Measurements from ENCODE around the gene UEVLD.

The UEVLD gene

DNA sequence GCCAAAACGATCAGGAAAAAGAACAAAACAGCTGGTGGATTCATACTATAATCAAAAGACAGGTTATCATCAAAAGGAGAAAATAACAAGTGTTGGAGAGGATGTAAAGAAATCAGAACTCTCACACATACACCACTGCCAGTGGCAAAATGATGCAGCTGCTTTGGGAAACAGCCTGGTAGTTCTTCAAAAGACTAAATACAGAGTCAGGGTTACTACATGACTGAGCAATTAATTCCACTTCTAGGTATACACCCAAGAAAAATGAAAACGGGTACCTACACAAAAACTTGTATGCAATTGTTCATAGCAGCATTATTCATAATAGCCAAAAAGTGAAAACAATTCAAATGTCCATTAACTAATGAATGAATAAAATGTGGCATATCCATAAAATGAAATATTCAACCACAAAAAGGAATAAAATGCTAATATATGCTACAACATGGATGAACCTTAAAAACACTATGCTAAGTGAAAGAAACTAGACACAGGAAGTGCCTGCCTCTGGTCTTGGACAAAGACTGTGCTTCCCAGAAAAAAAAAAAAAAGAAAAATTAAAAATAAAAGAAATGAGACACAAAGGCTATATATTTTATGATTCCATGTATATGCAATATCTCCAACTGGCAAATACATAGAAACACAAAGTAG lies 8.3 kb downstream of the UEVLD start:
- no peak for DNase-seq

DNA sequence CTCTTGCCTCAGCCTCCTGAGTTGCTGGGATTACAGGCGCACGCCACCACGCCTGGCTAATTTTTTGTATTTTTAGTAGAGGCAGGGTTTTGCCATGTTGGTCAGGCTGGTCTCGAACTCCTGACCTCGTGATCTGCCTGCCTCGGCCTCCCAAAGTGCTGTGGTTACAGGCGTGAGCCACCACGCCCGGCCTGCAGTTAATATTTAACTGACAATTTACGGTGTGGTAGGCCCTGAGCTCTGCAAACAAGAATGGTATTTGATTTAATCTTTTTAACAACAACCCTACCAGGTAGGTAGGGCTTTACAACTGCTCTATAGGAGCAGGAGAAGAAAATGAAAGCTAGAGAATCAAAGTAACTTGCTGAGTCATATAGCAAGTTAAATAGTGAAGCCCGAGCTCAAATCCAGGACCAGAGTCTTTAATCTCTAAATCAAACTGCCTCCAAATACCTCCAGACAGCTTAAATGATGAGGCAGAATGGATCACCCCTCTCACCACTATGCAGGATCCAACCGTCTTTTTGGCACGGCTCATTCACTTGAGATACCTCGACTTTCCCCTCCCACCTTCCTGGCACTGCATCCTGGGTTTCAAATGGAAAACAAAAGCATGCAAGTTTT lies 9.4 kb downstream of the UEVLD start:
- no peak for DNase-seq

DNA sequence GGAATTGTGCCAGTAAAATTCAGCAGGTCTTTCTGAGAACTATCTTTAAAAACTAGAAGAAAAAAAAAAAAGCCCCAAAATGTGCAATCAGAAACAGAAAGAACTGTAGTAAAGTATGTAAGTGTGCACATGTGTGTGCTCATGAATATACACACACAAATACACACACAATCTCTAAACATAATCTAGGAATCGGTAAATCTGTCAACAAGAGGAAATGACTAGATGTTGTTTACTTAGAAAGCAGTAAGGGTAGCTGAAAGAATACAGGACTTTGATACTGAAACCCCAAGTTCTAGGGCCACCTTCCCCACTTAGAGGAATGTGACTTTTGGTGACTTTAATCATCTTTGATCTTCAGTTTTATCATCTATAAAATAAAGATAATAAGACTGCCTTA lies 13.2 kb downstream of the UEVLD start:
- no peak for DNase-seq

DNA sequence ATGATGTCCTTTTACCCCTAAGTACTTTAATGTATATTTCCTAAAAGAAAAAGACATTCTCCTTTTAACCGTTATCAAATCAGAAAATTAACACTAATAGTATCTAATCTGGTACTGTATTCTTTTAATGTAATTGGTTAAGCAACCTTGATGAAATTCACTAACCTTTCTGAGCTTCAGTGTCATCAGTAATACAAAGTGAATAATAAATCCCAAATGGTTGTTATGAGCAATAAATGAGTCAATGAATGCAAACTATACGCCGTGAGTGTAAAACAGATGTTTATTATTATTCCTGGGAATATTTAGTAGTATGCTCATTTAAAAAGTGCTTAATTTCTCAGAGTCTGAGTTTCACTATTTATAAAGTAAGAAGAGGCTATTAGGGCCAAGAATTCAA lies 21.5 kb downstream of the UEVLD start:
- DNase-seq = no peak

DNA sequence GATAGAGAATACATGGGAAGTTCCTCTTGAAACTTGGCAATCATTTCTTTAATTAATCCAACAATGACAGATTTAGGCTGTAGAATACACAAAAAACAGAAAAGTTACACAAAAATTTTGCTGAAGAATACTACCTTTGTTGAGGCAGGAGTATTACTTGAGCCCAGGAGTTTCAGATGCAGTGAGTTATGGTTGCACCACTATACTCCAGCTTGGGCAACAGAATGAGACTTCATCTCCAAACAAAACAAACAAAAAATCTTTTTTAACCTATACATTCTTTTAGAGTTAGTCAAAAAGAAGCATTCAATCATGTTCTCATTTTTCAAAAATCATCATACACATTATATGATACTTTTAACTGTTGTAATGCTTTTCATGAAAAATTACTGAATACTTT lies 22.1 kb downstream of the UEVLD start:
- no peak for DNase-seq

DNA sequence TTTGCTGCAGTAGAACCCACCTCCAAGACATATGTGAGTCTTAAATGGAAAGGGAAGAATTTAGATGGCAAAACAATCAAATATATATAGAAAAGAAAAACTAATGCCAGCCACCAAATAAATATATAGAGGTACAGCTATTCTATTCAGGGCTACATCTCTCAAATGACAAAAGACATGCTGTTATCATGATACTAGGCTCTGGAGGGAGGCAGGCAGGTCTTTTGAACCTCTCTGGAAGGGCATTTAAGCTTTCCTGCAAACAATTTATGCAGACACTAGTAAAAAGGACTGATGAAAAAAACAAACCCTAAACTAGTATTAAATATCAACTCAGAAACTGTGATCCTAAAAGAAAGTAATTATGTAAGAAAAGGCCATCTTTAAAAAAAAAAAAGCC lies 24.4 kb downstream of the UEVLD start:
- DNase-seq = no peak

DNA sequence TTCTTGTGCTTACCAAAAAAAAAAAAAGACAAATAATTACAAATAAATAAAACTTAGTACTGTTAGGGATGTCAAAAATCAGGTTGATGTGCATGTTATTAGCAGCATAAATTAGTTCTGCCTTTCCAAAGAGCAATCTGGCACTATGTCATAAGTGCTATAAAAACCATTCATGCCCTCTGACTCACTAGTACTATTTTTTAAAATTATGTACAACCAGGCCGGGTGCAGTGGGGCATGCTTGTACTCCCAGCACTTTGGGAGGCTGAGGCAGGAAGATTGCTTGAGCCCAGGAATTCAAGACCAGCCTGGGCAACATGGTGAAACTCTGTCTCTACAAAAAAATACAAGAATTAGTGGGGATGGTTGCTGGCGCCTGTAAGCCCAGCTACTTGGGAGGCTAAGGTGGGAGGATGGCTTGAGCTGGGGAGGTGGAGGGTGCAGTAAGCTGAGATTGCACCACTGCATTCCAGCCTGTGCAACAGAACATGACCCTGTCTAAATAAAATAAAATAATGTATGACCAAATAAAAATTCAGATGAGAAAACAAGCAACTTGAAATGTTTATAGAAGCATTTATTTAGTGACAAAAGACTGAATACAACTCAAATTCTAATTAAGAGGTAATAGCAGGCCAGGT lies 25.3 kb downstream of the UEVLD start:
- DNase-seq = no peak

DNA sequence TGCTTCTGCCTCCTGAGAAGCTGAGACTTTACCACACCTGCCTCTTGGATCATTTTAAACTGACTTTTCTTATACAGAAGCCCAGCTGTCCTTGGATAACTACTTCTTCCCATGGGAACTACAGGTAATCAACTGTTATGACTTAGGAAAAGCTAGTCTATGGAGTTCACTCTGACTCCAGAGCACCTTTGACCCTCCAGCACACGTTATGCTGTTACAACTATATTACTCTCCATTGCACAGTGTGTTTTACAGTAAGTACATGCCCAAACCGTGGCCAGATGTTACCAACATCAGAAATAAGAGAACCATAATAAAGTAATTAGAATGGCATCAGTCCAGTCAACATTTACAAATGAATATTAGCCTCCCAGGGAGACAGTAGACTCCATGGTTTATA lies 40.5 kb downstream of the UEVLD start:
- no peak for DNase-seq

DNA sequence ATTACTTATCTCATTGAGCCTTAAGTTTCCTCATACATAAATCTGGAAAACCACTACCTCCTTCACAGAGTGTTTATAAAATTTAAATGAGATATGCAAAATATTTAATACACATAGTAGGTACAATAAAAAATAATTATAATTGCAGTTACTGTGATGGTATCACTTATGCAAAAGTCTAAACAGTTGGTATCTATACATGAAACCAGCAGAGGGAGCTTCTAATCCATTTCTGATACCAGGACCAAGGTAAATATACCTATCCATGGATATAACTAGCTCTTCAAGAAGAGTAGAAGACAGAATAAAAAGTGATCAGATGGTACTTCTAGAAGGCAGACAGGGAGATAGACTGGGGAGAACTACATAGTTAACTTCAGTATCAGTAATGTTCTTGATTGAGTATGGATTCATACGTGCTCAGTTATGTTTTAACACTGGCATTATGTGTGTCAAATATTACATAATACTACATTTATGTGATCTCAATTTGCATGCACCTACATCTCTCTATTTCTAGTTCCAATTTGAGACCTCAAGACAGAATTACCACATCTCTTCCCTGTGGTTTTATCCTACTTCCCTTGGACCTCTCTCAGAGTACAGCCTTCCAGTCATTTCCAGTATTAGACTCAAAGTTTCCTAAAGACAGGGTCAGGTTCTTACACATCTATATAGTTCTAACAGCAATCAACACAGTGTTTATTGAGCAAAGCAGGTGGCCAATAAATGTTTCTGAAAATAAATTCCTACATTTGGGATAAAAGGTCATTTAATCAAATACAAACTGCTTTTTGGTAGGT lies 48.1 kb downstream of the UEVLD start:
- peak in 1 of 2 donors; percentile 11 for DNase-seq

DNA sequence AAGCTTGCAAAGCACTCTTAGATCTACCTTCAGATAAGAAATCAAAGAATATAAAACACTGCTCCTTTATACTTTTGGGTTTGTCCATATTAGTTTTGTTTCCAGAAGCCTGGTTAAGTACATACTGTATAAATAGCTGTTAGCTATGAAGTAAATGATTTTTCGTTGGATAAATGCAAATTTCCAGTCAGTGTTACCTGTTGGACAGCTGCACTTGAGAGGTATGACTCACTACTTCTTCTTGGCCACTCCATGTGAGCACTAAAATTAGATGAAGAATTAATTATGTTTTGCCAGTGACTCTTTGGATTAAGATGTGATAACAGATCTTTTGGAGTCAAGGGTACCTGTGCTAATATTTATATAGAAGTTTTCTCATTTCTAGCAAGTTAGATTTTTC lies 52.3 kb downstream of the UEVLD start:
- DNase-seq = no peak

DNA sequence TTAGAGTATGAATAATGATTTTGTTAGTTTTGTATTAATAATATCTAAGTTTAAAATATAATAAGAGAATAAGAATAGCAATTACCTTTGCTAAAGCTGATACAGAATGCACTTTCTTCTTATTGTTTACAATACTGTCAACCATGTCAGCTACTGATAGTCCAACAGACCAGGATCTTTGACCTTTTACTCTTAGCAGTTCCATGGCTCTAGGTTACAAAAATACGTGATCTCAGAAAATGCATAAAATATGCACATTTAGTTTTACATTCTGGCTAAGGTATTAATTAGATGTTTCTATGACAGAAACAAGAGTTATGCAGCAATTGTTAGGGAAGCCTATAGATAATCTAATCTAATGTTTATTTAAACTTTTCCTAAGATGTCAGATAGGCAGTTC lies 54.3 kb downstream of the UEVLD start:
- DNase-seq = no peak

DNA sequence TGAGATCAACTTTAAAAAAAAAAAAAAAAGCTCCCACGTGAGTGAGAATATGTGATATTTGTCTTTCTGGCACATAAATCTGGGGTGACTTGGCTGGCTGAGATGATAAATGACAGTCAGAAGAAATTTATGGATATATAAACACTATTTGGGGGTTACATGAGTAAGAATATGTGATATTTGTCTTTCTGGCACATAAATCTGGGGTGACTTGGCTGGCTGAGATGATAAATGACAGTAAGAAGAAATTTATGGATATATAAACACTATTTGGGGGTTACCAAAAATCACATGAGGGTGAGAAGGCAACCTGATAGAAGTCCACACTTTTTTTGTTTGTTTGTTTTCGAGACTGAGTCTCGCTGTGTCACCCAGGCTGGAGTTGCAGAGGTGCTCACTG lies 55.2 kb downstream of the UEVLD start:
- no peak for DNase-seq

DNA sequence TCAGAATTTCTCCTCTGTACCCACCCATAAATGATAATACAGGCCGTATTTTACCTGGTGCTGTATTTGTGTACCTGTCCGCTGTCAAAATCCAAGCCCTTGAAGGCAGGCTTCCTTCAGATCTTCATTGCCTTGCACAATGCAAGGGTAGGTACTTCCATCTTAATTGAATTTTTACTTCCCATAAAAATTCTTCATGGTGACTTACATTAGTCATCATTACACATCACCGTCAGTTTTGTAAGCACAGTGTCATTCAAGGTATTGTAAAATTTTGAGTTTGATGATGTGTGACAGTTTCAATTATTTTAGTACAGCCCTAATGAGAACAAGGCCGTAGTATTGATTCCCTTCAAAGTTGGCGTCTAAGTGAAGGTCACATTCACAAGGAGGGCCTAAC lies 61.0 kb downstream of the UEVLD start:
- peak; percentile 76 to 86 for DNase-seq

DNA sequence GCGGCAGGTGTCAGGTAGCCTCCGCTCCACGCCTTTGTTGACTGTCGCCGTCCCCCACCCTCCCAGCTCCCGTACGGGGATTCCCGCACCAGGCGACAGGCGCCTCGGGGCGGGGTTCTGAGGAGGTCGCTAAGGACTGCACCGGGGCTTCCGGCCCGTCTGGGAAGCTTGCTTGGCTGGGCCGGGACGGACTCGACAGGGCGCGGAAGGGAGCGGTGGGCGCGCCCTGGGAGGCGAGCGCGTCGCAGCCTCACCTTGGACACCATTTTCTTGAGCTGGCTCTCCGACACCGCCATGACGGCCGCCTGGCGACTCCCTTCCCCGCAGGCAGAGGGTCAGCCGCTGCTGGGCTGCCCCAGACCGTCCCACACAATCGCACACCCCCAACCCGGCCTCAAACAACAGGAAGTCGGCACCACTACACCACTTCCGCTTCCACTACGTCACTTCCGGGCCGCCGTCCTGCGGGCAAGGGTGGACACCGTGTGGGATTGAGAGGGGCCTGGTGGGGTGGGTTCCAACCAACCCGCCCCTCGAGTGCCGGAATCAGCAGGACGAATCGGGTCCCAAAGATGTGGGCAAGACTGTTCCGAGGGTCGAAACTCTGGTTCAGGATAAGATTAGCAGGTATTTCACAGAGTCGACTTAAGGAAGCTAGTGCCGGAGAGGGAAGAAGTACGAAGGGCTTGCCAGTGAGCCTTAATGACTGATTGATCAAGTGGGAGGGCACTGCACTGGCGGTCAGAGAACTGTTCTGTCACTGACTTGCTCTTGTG lies 61.8 kb downstream of the UEVLD start, which contains the start of gene TSG101:
TSS of gene TSG101 (minus strand) at position 422 of the 776 bp plus-strand sequence. CDS start at position 296, 126 bp downstream.
- DNase-seq = peak; percentile 95 to 96

DNA sequence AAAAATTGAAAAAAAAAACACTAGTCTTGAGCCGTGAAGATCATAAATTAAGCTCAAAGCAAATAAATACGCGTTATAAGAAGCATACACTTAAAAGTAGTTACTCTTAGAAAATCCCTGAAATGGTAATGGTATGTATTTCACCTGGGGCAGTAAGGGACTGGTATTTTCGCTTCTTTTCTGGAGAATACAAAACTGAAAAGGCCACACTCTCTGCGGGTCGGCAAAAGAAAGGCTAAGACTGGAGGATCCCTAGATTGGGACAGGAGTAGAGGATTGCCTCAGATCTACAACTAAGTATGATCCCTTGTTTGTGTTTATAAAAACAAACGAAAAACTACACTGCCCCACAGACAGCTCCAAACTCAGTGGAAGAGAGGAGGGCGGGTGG lies 62.4 kb downstream of the UEVLD start:
- DNase-seq = no peak

DNA sequence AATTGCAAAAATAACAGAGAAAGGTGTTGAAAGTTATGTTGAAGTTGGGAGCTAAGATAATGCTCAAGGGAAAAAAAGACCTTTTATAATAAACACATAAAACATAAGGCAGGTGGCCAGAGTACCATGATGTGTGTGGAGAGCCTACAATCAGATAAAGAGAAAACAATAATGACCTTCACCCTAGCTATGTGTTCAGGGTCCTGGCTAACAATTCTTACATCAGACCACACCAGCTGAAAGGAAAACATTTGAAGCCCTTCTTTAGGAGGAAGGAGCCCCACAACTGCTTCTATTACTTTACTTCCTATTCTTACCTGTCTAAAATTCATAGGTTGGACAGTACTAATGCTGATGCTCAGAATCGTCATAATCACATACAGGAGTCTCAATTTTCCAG lies 64.3 kb downstream of the UEVLD start:
- DNase-seq = no peak

DNA sequence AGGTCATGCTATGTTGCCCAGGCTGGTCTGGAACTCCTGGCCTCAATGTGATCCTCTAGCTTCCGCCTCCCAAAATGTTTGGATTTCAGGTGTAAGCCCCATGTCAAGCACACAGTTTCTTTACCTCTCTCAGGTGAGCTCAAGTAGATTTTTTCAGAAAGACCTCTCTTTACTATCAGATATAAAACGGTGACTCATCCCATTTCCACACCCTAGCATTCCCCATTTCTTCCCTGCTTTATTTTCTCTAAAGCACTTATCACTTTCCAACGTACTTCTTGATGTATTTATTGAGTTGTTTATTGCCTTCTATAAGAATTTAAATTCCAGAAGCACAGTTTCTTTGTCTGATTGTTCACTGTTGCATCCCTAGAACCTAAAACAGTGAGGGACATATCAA lies 65.5 kb downstream of the UEVLD start:
- DNase-seq = no peak

DNA sequence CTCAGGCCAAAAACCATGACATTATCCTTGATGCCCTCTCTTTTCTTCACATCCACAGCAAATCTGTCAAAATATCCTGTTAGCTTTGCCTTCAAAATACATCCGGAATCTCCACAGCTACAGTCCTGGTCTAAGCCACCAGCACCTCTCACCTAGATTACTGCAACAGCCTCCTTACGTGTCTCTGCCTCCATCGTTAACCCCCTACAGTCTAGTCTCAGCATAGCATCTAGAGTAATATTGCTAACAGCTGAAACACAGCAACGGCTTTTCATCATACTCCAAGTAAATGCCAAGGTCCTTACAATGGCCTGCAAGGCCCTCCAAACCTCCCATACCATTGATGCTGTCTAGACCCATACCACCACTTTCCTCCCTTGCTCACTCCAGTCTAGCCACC lies 66.1 kb downstream of the UEVLD start:
- DNase-seq = peak in 1 of 2 donors; percentile 17

DNA sequence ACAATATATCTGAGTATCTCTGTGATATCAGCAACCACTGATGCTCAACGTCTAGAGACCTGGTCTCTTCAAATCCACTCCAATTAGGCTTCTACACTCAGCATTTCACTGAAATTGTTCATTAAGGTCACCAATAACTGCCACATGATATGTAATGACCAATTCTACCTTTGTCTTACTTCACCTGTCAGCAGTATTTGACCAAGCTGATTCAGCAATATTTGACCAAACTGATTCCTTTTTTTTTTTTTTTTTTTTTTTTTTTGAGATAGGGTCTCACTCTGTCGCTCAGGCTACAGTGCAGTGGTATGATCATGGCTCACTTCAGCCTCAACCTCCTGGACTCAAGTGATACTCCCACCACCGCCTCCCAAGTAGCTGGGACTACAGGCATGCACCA lies 67.4 kb downstream of the UEVLD start:
- DNase-seq = no peak

DNA sequence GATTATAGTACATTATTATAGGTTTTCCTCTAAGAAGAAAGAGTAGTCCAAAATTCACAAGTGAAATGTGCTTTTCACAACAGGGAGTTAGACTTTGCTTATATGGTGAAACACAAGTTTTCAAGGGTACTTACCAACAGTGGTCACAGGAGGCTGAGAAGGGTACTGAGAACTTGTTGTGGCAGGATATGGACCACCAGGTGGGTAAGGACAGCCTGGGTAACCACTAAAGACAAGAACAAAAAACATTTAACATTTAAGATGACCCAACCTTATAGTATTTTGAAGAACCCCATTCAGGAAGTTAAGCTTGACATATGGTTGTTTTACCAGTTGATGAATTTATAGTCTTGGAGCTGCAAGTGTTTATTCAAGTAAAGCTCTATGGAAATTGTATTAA lies 86.2 kb downstream of the UEVLD start:
- no peak for DNase-seq

DNA sequence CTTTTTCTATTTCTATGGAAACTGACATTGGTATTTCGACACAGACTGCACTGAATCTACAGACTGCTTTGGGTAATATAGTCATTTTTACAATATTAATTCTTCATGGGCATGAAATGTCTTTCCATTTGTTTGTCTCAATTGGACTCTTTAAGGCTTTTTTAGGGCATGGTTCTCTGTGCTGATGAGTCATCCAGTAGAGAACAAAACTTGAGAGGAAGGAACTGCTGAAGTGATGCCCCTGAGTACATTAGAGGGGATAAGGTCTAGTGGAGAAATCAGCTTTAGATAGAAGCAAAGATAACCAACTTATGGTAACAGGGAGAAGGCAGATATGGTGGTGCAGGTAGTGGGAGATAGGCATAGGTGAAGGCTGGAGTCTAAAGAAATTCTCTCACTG lies 86.9 kb downstream of the UEVLD start:
- DNase-seq = no peak

DNA sequence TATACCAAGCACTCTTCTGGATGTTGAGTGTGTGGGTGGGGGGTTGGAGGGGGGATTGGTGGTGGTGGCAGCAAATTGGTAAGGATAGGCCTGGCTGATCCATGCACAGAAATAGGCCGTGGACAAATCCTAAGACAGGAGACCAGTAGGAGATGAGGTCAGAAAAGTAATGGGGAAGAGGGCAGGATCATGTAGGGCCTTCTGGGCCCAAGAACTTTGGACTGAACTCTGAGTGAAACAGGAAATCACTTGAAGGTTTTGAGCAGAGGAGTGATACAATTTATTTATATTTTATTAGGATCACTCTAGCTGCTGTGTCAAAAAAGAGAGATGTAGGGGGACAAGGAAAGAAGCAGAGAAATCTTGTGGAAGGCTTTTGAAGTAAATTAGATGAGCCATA lies 90.5 kb downstream of the UEVLD start:
- DNase-seq = no peak

DNA sequence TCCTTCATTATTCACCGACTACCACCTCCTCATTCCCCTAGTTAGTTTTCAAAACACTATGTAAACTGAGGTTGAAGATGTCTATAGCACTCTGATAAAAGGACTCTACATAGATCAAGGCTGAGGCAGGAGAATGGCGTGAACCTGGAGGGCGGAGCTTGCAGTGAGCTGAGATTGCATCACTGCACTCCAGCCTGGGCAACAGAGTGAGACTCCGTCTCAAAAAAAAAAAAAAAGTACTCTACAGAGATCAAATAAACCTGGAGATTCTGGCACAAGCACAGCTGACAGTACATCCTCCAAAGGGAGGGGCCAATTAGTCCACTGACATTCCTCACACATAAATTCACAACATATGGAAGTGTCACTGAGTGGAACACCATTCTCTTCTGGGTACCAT lies 92.8 kb downstream of the UEVLD start:
- no peak for DNase-seq

All from inflammatory macrophage treated with lipopolysaccharide for 1 hour (primary cell).